ENCODE results near the gene ARFGAP1. TPM values are rescaled to one million over a fixed set of nuclear protein-coding genes. Genes with fewer than 3 reads are reported as not detected.
A peak's percentile ranks its signal among the peaks of the same experiment; 100 is the strongest.

Gene ARFGAP1
- total RNA-seq, 3 donors from 2014 or later (not counting 1 experiment from before 2014, with no cell fraction given): 118 to 138 (median 127) TPM

- Mint-ChIP-seq H3K9me3 (no peaks in the 10 kb centered on the region), H3K27ac (no peak overlapping the region), H3K4me1 (no peaks in the 10 kb centered on the region), H3K36me3 (no peaks in the 10 kb centered on the region), H3K27me3 (ENCODE audit: low read depth in 2 of 2) (peaks cover 35 to 40% of the 10 kb centered on the region in 2 donors), H3K4me3 (no peak overlapping the region)
- intact Hi-C loops (cut with micrococcal nuclease): no loop called here
- Histone ChIP-seq H3K4me3 (ENCODE audit: low read length) (no peak overlapping the region), H3K4me1 (ENCODE audit: control insufficient read depth, insufficient read depth, low read length) (peaks cover 4% of the 10 kb centered on the region), H3K9me3 (ENCODE audit: control insufficient read depth, insufficient read depth, low read length) (no peaks in the 10 kb centered on the region), H3K27ac (ENCODE audit: low read length) (no peak overlapping the region), H3K36me3 (ENCODE audit: control insufficient read depth, insufficient read depth, low read length) (no peaks in the 10 kb centered on the region), H3K27me3 (ENCODE audit: control insufficient read depth, insufficient read depth, low read length) (peaks cover 20% of the 10 kb centered on the region)
- 2% methylated on average over 89 of the region's 89 CpGs for WGBS (ENCODE audit: insufficient coverage)
- ATAC-seq (no peak), DNase-seq (peak in 1 of 2 donors; percentile 11)
- TF ChIP-seq, protein P1, sequence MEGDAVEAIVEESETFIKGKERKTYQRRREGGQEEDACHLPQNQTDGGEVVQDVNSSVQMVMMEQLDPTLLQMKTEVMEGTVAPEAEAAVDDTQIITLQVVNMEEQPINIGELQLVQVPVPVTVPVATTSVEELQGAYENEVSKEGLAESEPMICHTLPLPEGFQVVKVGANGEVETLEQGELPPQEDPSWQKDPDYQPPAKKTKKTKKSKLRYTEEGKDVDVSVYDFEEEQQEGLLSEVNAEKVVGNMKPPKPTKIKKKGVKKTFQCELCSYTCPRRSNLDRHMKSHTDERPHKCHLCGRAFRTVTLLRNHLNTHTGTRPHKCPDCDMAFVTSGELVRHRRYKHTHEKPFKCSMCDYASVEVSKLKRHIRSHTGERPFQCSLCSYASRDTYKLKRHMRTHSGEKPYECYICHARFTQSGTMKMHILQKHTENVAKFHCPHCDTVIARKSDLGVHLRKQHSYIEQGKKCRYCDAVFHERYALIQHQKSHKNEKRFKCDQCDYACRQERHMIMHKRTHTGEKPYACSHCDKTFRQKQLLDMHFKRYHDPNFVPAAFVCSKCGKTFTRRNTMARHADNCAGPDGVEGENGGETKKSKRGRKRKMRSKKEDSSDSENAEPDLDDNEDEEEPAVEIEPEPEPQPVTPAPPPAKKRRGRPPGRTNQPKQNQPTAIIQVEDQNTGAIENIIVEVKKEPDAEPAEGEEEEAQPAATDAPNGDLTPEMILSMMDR (IDR thresholded peaks at IDR 0.05): no peak
These were observed 19.0 kb upstream of the ARFGAP1 start for GRCh38 chr20:63253438-63254231.

DNA sequence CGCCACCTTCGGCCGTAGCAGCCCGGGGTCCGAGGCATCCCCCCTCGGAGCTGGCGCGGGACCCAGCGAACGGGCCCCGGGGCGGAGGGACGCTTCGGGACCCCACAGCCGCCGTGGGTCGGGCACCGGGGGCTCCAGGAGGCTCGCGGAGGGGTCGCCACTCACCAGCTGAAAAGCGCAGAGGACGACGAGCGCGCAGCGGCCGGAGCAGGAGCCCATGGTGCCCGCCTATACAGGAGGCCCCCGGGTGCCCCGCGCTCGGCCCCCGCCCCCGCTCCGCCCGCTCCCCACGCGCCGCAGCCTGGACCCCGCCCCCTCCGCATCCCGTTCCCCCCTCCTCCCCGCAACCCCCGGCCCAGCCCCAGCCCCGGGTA lies 18.4 kb upstream of the ARFGAP1 start, which contains the start of gene NKAIN4:
Gene NKAIN4 (minus strand): TSS at position 232 of the 374 bp plus-strand sequence. CDS start 13 bp downstream, at position 219.
- no peaks in the 10 kb centered on the region for H3K36me3 Mint-ChIP-seq
- no peak within 1 kb of the TSS for H3K4me3 Mint-ChIP-seq
- Histone ChIP-seq H3K27me3 (ENCODE audit: control insufficient read depth, insufficient read depth, low read length) (peaks cover 20% of the 10 kb centered on the region), H3K4me1 (ENCODE audit: control insufficient read depth, insufficient read depth, low read length) (peaks cover 4% of the 10 kb centered on the region), H3K36me3 (ENCODE audit: control insufficient read depth, insufficient read depth, low read length) (no peaks in the 10 kb centered on the region), H3K4me3 (ENCODE audit: low read length) (no peak within 1 kb of the TSS), H3K27ac (ENCODE audit: low read length) (no peak within 1 kb of the TSS), H3K9me3 (ENCODE audit: control insufficient read depth, insufficient read depth, low read length) (no peaks in the 10 kb centered on the region)
- no peak for DNase-seq
- no peaks in the 10 kb centered on the region for H3K9me3 Mint-ChIP-seq
- WGBS (ENCODE audit: insufficient coverage): 3% methylated on average over 42 of the region's 46 CpGs
- ATAC-seq: no peak
- no peak within 1 kb of the TSS for H3K27ac Mint-ChIP-seq
- no peaks in the 10 kb centered on the region for H3K4me1 Mint-ChIP-seq
- TF ChIP-seq, protein P1 (IDR thresholded peaks at IDR 0.05): no peak
- H3K27me3 Mint-ChIP-seq (ENCODE audit: low read depth in 2 of 2): peaks cover 34 to 36% of the 10 kb centered on the region in 2 donors
- intact Hi-C loops (cut with micrococcal nuclease): no loop called here

DNA sequence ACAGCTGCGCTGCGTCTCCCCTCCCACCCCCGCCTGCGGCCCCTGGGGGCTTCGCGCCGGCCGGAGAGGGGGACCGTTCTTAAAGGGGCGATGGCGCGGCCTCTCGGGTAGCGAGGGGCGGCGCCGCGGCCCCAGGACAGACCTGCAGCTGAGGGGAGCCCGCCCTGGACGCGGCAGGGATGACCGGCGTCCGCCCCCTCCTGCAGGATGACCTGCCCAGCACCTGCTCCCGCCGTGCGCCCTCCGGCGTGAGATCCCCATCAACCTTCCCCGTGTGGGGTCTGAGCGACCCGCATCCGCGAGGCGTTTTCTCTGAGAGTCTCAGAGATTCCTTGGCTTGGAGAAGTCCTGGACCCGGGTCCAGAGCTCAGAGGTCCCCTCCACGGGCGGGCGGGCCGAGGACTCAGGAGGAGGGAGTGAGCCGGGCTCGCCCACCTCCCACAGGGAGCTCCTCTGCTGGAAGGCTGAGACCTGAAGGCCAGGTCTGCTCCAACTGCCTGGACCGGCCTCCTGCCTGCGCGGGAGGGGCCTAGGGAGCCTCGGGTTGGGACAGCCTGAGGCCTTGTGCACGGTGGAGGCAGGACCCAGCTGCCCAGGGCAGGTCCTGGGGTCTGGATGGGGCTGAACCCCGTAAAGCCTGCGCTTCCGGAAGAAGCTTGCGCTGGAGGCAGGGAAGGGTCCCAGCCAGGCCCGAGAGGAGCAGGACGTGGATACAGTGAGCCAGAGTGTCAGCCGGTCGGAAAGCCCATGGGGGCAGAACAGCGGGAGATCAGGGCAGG lies 17.8 kb upstream of the ARFGAP1 start:
- H3K4me3 Mint-ChIP-seq: no peak overlapping the region
- WGBS (ENCODE audit: insufficient coverage): 7% methylated on average over 56 of the region's 56 CpGs
- TF ChIP-seq, protein P1 (IDR thresholded peaks at IDR 0.05): no peak

More for the DNA sequence above, 17.8 kb upstream of the ARFGAP1 start:
- no peak for DNase-seq
- Mint-ChIP-seq H3K4me1 (no peaks in the 10 kb centered on the region), H3K27ac (no peak overlapping the region), H3K36me3 (no peaks in the 10 kb centered on the region), H3K9me3 (no peaks in the 10 kb centered on the region), H3K27me3 (ENCODE audit: low read depth in 2 of 2) (peaks cover 36 to 38% of the 10 kb centered on the region in 2 donors)
- no peak overlapping the region for H3K4me3 ChIP-seq (ENCODE audit: low read length)
- H3K36me3 ChIP-seq (ENCODE audit: control insufficient read depth, insufficient read depth, low read length): no peaks in the 10 kb centered on the region
- no peak overlapping the region for H3K27ac ChIP-seq (ENCODE audit: low read length)
- H3K27me3 ChIP-seq (ENCODE audit: control insufficient read depth, insufficient read depth, low read length): peaks cover 20% of the 10 kb centered on the region
- H3K9me3 ChIP-seq (ENCODE audit: control insufficient read depth, insufficient read depth, low read length): no peaks in the 10 kb centered on the region
- peaks cover 4% of the 10 kb centered on the region for H3K4me1 ChIP-seq (ENCODE audit: control insufficient read depth, insufficient read depth, low read length)
- intact Hi-C loops (cut with micrococcal nuclease): no loop called here
- no peak for ATAC-seq
